GM12878 (cell line): ENCODE data around the gene EXOSC1. TPM values are rescaled to one million over a fixed set of nuclear protein-coding genes. Genes with fewer than 3 reads are reported as not detected.

Experiments used
- ATAC-seq: fragments of 200-7000 bp; cut with Tn5 transposase; 3 replicates; pipeline ENCODE4 v1.9.1; 2020; ENCODE audit warnings: mild to moderate bottlenecking, moderate library complexity
- BruUV-seq: library from RNA; stranded (reverse); fragments of 400-500 nt; replicated peaks from 2 replicates; lab custom pipeline; 2021; lab: Mats Ljungman, UMichigan
- CTCF ChIA-PET: fragments of 300-600 bp; sonication (Branson Sonifier 250); formaldehyde crosslinking; extraction: SDS; loops from one replicate; lab custom pipeline; 2021; ENCODE audit warnings: inconsistent platforms; lab: Yijun Ruan, JAX
- POLR2A ChIA-PET: fragments of 350-600 bp; formaldehyde crosslinking; extraction: SDS; loops from one replicate; lab custom pipeline; 2021; ENCODE audit warnings: inconsistent platforms; lab: Charles Lee
- RAD21 ChIA-PET: fragments of 300-600 bp; sonication (Branson Sonifier 250); formaldehyde crosslinking; loops from one replicate; lab custom pipeline; 2023; ENCODE audit warnings: antibody characterized with exemption; ENCODE audit not compliant: unreplicated experiment; lab: Charles Lee
- SMC1A ChIA-PET: fragments of 300-600 bp; sonication (Branson Sonifier 250); formaldehyde crosslinking; loops from one replicate; lab custom pipeline; 2023; ENCODE audit not compliant: unreplicated experiment, uncharacterized antibody; lab: Charles Lee
- DNase-seq: peaks from one replicate; pipeline ENCODE4 v3.0.0-alpha.2; 2011; ENCODE audit warnings: low read depth, low spot score
- FAIRE-seq: peaks from 3 replicates; lab custom pipeline; 2011; peaks lifted over from hg19 to GRCh38; lab: Jason Lieb, UNC
- H2AFZ ChIP-seq: 2 replicates; pipeline ENCODE4 v1.6.0; 2011; ENCODE audit warnings: low read depth, low read length, control low read depth; ENCODE audit not compliant: control insufficient read depth
- H3K27ac ChIP-seq: 2 replicates; pipeline ENCODE4 v1.5.1; 2011; ENCODE audit warnings: control low read depth; ENCODE audit not compliant: control insufficient read depth, insufficient read depth
- H3K27me3 ChIP-seq, 2 experiments: replicated peaks in 1 of 2; 2 replicates each; pipeline versions ENCODE4 v1.6.0 to v1.6.1; 2011; ENCODE audit warnings: low read length in 1 of 2; ENCODE audit not compliant: control insufficient read depth in 2 of 2, insufficient read depth in 2 of 2
- H3K36me3 ChIP-seq, 2 experiments: 2 replicates each; pipeline ENCODE4 v1.5.1; 2011; ENCODE audit warnings: low read length in 1 of 2; ENCODE audit not compliant: control insufficient read depth in 2 of 2, insufficient read depth in 2 of 2
- H3K4me1 ChIP-seq: 2 replicates; pipeline ENCODE4 v1.6.1; 2011; ENCODE audit warnings: mild to moderate bottlenecking, low read length, moderate library complexity, mixed read lengths; ENCODE audit not compliant: control insufficient read depth, insufficient read depth
- H3K4me2 ChIP-seq: 2 replicates; pipeline ENCODE4 v1.6.0; 2011; ENCODE audit warnings: control low read depth; ENCODE audit not compliant: control insufficient read depth, insufficient read depth
- H3K4me3 ChIP-seq: fragments of 200-600 bp; sonication (generic); 2 replicates; pipeline ENCODE4 v1.5.1; 2016
- H3K79me2 ChIP-seq: 2 replicates; pipeline ENCODE4 v1.6.0; 2011; ENCODE audit warnings: low read length; ENCODE audit not compliant: control insufficient read depth, insufficient read depth
- H3K9ac ChIP-seq: 2 replicates; pipeline ENCODE4 v1.8.0; 2011; ENCODE audit warnings: low read length, control low read depth, mixed read lengths; ENCODE audit not compliant: control insufficient read depth, insufficient read depth
- H3K9me3 ChIP-seq: replicated peaks from 3 replicates; pipeline ENCODE4 v1.5.1; 2011; ENCODE audit warnings: mild to moderate bottlenecking, low read length; ENCODE audit not compliant: control insufficient read depth, insufficient read depth
- H4K20me1 ChIP-seq: 2 replicates; pipeline ENCODE4 v1.6.0; 2011; ENCODE audit not compliant: control insufficient read depth, insufficient read depth
- BACH1 ChIP-seq: fragments of 450-650 bp; IDR thresholded peaks from 2 replicates; pipeline ENCODE4 v1.6.1; 2017; ENCODE audit warnings: mild to moderate bottlenecking, borderline replicate concordance
- HCFC1 ChIP-seq: fragments of 150-350 bp; IDR thresholded peaks from 2 replicates; pipeline ENCODE4 v1.6.1; 2014; ENCODE audit warnings: low read length
- PAX5 ChIP-seq: IDR thresholded peaks from 2 replicates; pipeline ENCODE4 v1.6.1; 2011; ENCODE audit warnings: low read depth, low read length, borderline replicate concordance
- POLR2AphosphoS5 ChIP-seq: IDR thresholded peaks from 2 replicates; pipeline ENCODE4 v1.6.1; 2011; ENCODE audit warnings: mild to moderate bottlenecking, low read length, inconsistent platforms
- POU2F2 ChIP-seq: IDR thresholded peaks from 3 replicates; pipeline ENCODE4 v1.6.1; 2011; ENCODE audit warnings: low read depth, mild to moderate bottlenecking, low read length, borderline replicate concordance
- TBL1XR1 ChIP-seq: IDR thresholded peaks from 2 replicates; pipeline ENCODE4 v1.6.1; 2012; ENCODE audit warnings: low read depth, low read length, improper control_type of control experiment
- TCF3 ChIP-seq: IDR thresholded peaks from 2 replicates; pipeline ENCODE4 v1.6.1; 2012; ENCODE audit warnings: low read depth, mild to moderate bottlenecking, low read length, borderline replicate concordance; ENCODE audit not compliant: insufficient read depth
- ZBED1 ChIP-seq: IDR thresholded peaks from 2 replicates; pipeline ENCODE4 v1.6.1; 2016; ENCODE audit warnings: borderline replicate concordance
- WGBS: methylation state at CpG from one replicate; pipeline ENCODE4 v1.1.6; 2016; ENCODE audit warnings: low lambda C conversion rate; ENCODE audit not compliant: insufficient replicate concordance, insufficient coverage; ENCODE audit errors: missing lambda C conversion rate; 5-methylcytosine and 5-hydroxymethylcytosine counted together
- in situ Hi-C: fragments of 300-500 bp; cut with MboI; formaldehyde crosslinking; loops from 9 replicates; pipeline ENCODE4 v1.14.3; 2018; ENCODE audit warnings: mixed read lengths
- intact Hi-C: fragments of 100-400 bp; cut with micrococcal nuclease; formaldehyde crosslinking; loops from one replicate; pipeline ENCODE4 v1.14.2; 2022; ENCODE audit not compliant: unreplicated experiment
- polyA plus RNA-seq, 11 experiments: library from polyadenylated mRNA; depleted of rRNA in 4 of 11; unstranded in 6 of 11; stranded (reverse) in 5 of 11; fragments of >200 nt; fragmentation: Nextera tagmentation in 4 of 11; fragmentation: Illumina TruSeq in 1 of 11; extraction: Ambion mirVana in 4 of 11; extraction: Trizol in 1 of 11; gene quantifications; 1 replicate in 1 of 11; 2 replicates in 10 of 11; pipeline versions ENCODE4 v1.2.1 to v1.2.3, GENCODE V29; 2011 to 2016; ENCODE audit warnings: inconsistent platforms in 2 of 11, missing spikeins in 2 of 11, low read depth in 1 of 11
- total RNA-seq, 4 experiments: library from RNA; depleted of rRNA in 3 of 4; stranded (reverse); fragments of >200 nt in 3 of 4; fragmentation: Illumina TruSeq in 1 of 4; extraction: Trizol in 1 of 4; gene quantifications; 2 replicates each; pipeline versions ENCODE4 v1.2.1 to v1.2.3, GENCODE V29; 2013 to 2021
- TF ChIP-seq, protein P1 (sequence below): IDR thresholded peaks from 2 replicates; pipeline ENCODE4 v1.6.1; 2012; ENCODE audit warnings: improper control_type of control experiment, low read depth, low read length; ENCODE audit not compliant: insufficient replicate concordance
- TF ChIP-seq, protein P2 (sequence below): fragments of 450-650 bp; IDR thresholded peaks from 2 replicates; pipeline ENCODE4 v1.6.1; 2017; ENCODE audit warnings: mild to moderate bottlenecking, moderate library complexity
- TF ChIP-seq, protein P3 (sequence below): fragments of 450-650 bp; IDR thresholded peaks from 2 replicates; pipeline ENCODE4 v1.6.1; 2018; ENCODE audit warnings: borderline replicate concordance, mild to moderate bottlenecking; ENCODE audit not compliant: partially characterized antibody

The EXOSC1 gene
- total and polyA plus RNA-seq, 10 of the 15 experiments (the other 5 are each of a cell fraction or from before 2014, with no cell fraction given), result 43.4 to 121 (median 75.1) TPM

DNA sequence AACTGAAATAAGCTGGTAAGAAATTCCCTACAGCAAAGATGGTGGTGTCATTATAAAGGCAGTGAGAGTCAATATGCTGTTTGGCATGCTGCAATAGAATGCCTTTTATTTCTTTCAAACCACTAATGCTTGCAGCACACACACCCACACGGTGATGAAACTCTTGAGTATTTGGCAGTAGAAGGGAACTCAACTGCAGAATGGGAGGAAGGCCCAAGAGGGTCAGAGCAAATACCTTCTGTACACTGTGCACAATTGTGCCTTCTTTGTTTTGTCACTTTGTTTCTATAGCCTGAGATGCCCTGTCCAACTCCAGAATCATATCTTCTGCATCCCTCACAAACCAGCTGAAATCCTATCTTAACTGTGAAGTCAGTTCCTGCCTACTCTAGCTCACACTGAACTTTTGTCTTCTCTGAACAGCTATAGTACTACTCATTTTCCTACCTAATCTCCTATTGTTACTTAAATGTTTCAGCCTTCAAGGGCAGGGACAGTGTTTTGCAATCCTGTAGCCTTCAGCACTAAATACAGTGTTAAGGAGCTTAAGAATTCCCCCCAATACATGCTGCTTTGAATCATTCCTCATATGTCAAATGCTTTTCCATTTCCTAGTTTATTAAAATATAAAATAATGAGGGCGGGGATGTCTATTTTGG is 30.3 kb upstream of the EXOSC1 start:
- POLR2A ChIA-PET, result interaction anchor here (1.7 kb wide), 1 partner anchor 19 kb away, joined by 3 read pairs; no protein-coding TSS in a partner anchor
- no peak overlapping the region for H3K4me3 ChIP-seq
- H4K20me1 ChIP-seq, result no peaks in the 10 kb centered on the region
- no TSS peak for BruUV-seq
- CTCF ChIA-PET, result interaction anchor here (0.8 to 3.5 kb wide), 3 partner anchors 11 to 96 kb away, joined by 3 to 12 read pairs (median 3); partner anchors contain the start of gene ANKRD2
- no peaks in the 10 kb centered on the region for H3K9me3 ChIP-seq
- SMC1A ChIA-PET, result interaction anchor here (0.8 to 1.6 kb wide), 2 partner anchors 17 to 19 kb away, joined by 3 to 4 read pairs; no protein-coding TSS in a partner anchor
- FAIRE-seq (no peak), ATAC-seq (no peak), DNase-seq (no peak)
- no peak overlapping the region for H2AFZ ChIP-seq
- no peaks in the 10 kb centered on the region for H3K4me1 ChIP-seq
- no peak overlapping the region for H3K4me2 ChIP-seq
- no peaks in the 10 kb centered on the region for H3K79me2 ChIP-seq
- WGBS, result 95% methylated on average over 2 of the region's 2 CpGs
- H3K27ac ChIP-seq, result no peak overlapping the region
- no peaks in the 10 kb centered on the region for H3K27me3 ChIP-seq
- peaks cover 15 to 27% of the 10 kb centered on the region in 2 experiments for H3K36me3 ChIP-seq
- H3K9ac ChIP-seq, result no peak overlapping the region
- RAD21 ChIA-PET, result interaction anchor here (0.7 kb wide), 1 partner anchor 172 kb away, joined by 3 read pairs; no protein-coding TSS in a partner anchor
- intact Hi-C loops, result no loop called here
- in situ Hi-C loops, result no loop called here
- TF ChIP-seq, protein P1, sequence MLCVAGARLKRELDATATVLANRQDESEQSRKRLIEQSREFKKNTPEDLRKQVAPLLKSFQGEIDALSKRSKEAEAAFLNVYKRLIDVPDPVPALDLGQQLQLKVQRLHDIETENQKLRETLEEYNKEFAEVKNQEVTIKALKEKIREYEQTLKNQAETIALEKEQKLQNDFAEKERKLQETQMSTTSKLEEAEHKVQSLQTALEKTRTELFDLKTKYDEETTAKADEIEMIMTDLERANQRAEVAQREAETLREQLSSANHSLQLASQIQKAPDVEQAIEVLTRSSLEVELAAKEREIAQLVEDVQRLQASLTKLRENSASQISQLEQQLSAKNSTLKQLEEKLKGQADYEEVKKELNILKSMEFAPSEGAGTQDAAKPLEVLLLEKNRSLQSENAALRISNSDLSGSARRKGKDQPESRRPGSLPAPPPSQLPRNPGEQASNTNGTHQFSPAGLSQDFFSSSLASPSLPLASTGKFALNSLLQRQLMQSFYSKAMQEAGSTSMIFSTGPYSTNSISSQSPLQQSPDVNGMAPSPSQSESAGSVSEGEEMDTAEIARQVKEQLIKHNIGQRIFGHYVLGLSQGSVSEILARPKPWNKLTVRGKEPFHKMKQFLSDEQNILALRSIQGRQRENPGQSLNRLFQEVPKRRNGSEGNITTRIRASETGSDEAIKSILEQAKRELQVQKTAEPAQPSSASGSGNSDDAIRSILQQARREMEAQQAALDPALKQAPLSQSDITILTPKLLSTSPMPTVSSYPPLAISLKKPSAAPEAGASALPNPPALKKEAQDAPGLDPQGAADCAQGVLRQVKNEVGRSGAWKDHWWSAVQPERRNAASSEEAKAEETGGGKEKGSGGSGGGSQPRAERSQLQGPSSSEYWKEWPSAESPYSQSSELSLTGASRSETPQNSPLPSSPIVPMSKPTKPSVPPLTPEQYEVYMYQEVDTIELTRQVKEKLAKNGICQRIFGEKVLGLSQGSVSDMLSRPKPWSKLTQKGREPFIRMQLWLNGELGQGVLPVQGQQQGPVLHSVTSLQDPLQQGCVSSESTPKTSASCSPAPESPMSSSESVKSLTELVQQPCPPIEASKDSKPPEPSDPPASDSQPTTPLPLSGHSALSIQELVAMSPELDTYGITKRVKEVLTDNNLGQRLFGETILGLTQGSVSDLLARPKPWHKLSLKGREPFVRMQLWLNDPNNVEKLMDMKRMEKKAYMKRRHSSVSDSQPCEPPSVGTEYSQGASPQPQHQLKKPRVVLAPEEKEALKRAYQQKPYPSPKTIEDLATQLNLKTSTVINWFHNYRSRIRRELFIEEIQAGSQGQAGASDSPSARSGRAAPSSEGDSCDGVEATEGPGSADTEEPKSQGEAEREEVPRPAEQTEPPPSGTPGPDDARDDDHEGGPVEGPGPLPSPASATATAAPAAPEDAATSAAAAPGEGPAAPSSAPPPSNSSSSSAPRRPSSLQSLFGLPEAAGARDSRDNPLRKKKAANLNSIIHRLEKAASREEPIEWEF, result no peak
- no peak for TF ChIP-seq POU2F2
- no peak for TF ChIP-seq ZBED1
- TF ChIP-seq, protein P2, sequence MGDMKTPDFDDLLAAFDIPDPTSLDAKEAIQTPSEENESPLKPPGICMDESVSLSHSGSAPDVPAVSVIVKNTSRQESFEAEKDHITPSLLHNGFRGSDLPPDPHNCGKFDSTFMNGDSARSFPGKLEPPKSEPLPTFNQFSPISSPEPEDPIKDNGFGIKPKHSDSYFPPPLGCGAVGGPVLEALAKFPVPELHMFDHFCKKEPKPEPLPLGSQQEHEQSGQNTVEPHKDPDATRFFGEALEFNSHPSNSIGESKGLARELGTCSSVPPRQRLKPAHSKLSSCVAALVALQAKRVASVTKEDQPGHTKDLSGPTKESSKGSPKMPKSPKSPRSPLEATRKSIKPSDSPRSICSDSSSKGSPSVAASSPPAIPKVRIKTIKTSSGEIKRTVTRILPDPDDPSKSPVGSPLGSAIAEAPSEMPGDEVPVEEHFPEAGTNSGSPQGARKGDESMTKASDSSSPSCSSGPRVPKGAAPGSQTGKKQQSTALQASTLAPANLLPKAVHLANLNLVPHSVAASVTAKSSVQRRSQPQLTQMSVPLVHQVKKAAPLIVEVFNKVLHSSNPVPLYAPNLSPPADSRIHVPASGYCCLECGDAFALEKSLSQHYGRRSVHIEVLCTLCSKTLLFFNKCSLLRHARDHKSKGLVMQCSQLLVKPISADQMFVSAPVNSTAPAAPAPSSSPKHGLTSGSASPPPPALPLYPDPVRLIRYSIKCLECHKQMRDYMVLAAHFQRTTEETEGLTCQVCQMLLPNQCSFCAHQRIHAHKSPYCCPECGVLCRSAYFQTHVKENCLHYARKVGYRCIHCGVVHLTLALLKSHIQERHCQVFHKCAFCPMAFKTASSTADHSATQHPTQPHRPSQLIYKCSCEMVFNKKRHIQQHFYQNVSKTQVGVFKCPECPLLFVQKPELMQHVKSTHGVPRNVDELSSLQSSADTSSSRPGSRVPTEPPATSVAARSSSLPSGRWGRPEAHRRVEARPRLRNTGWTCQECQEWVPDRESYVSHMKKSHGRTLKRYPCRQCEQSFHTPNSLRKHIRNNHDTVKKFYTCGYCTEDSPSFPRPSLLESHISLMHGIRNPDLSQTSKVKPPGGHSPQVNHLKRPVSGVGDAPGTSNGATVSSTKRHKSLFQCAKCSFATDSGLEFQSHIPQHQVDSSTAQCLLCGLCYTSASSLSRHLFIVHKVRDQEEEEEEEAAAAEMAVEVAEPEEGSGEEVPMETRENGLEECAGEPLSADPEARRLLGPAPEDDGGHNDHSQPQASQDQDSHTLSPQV, result no peak
- no peak for TF ChIP-seq HCFC1
- TF ChIP-seq TBL1XR1, result no peak
- no peak for TF ChIP-seq POLR2AphosphoS5
- no peak for TF ChIP-seq BACH1
- TF ChIP-seq, protein P3, sequence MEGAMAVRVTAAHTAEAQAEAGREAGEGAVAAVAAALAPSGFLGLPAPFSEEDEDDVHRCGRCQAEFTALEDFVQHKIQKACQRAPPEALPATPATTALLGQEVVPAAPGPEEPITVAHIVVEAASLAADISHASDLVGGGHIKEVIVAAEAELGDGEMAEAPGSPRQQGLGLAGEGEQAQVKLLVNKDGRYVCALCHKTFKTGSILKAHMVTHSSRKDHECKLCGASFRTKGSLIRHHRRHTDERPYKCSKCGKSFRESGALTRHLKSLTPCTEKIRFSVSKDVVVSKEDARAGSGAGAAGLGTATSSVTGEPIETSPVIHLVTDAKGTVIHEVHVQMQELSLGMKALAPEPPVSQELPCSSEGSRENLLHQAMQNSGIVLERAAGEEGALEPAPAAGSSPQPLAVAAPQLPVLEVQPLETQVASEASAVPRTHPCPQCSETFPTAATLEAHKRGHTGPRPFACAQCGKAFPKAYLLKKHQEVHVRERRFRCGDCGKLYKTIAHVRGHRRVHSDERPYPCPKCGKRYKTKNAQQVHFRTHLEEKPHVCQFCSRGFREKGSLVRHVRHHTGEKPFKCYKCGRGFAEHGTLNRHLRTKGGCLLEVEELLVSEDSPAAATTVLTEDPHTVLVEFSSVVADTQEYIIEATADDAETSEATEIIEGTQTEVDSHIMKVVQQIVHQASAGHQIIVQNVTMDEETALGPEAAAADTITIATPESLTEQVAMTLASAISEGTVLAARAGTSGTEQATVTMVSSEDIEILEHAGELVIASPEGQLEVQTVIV, result no peak
- no peak for TF ChIP-seq PAX5
- no peak for TF ChIP-seq TCF3
